DMS114 treated with DMSO at 0.1 percent for 48 hours (cell line): ENCODE data around the gene LNPEP.

ENCODE experiments used
- DNase-seq: peaks from one replicate; lab custom pipeline; 2025; ENCODE audit not compliant: unreplicated experiment; lab: John Stamatoyannopoulos, UW

The LNPEP gene

GRCh38 chr5:96935559-96936430, at the start of gene LNPEP:
LNPEP (plus strand) TSS chr5:96936080; CDS start chr5:96936156, 76 bp downstream.
- peak; percentile 93 for DNase-seq

GRCh38 chr5:96893342-96893741, 42.5 kb upstream of the LNPEP start:
- DNase-seq, result no peak

GRCh38 chr5:96896276-96896675, 39.6 kb upstream of the LNPEP start:
- DNase-seq, result no peak

- DNase-seq, result no peak
Measured at GRCh38 chr5:96896806-96897205, 39.1 kb upstream of the LNPEP start.

GRCh38 chr5:96901384-96901783, 34.5 kb upstream of the LNPEP start:
- no peak for DNase-seq

- no peak for DNase-seq
Measured at GRCh38 chr5:96901841-96902240, 34.0 kb upstream of the LNPEP start.

GRCh38 chr5:96902876-96903275, 33.0 kb upstream of the LNPEP start:
- no peak for DNase-seq

GRCh38 chr5:96903300-96903699, 32.6 kb upstream of the LNPEP start:
- DNase-seq, result no peak

GRCh38 chr5:96904054-96904931, 31.6 kb upstream of the LNPEP start:
- DNase-seq, result no peak

GRCh38 chr5:96905864-96906263, 30.0 kb upstream of the LNPEP start:
- DNase-seq, result no peak

GRCh38 chr5:96909003-96909402, 26.9 kb upstream of the LNPEP start:
- DNase-seq, result no peak

GRCh38 chr5:96909435-96909834, 26.4 kb upstream of the LNPEP start:
- no peak for DNase-seq

GRCh38 chr5:96911139-96911538, 24.7 kb upstream of the LNPEP start:
- DNase-seq, result no peak

GRCh38 chr5:96913233-96913632, 22.6 kb upstream of the LNPEP start:
- DNase-seq, result no peak

- no peak for DNase-seq
Measured at GRCh38 chr5:96919754-96920197, 16.1 kb upstream of the LNPEP start.

- no peak for DNase-seq
Measured at GRCh38 chr5:96920744-96921355, 15.0 kb upstream of the LNPEP start.

- DNase-seq, result no peak
Measured at GRCh38 chr5:96922499-96923244, 13.2 kb upstream of the LNPEP start.

GRCh38 chr5:96924016-96924443, 11.8 kb upstream of the LNPEP start:
- DNase-seq, result no peak

- no peak for DNase-seq
Measured at GRCh38 chr5:96926276-96926675, 9.6 kb upstream of the LNPEP start.

- DNase-seq, result no peak
Measured at GRCh38 chr5:96927008-96927407, 8.9 kb upstream of the LNPEP start.
